DMS 273 treated with DMSO at 0.1 percent for 48 hours (cell line): ENCODE measurements around the gene PJA1.

Source experiments
- DNase-seq: peaks from one replicate; lab custom pipeline; 2025; lab: John Stamatoyannopoulos, UW

The PJA1 gene

DNA sequence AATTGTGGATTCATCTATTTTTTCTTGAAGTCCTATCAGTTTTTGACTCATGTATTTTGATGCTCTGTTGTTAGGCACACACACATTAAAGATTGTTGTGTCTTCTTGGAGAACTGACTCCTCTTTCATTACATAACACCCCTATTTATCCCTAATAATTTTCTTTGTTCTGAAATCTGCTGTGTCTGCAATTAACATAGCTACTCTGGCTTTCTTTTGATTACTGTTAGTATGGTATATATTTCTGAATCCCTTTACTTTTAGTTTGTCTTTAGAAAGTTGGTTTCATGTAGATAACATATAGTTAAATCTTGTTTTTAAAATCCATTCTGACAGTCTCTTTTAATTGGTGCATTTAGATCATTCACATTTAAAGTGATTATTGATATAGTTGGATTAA is 5.1 kb upstream of the PJA1 start:
- DNase-seq = no peak

DNA sequence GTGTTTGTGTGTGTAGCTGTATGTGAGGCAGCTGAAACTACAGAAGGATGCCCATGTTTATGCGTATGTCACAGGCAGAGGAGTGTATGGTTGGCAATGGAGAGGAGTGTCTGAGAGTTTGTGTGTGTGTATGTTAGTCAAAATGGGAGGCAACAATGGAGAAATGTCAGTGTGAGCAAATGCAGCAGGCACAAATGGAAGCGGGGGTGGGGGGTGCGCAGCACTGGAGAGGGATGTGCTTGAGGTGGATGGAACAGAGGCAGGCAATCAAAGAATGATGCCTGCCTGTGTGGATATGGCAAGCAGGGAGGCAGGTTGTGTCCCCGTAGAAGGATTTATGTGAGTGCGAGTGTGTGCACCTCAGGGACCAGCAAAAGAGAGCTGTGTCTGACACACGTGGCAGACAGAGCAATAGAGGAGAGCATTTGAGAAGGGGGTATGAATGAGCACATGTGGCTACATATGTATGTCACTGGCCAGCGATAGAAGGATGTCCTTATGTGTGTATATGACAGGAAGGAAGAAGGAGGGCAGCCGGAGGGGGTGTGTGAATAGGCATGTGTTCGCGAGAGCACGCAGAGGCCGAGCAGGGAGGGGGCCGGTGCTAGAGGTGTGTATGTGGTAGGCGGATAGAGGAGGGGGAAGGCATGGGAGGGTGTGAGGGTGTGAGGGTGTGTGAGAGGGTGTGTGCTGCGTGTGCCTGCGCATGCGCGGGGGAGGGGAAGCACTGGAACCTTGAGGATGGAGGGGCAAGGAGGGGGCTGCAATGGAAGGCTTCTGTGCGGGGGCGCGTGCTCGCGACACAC is 1.1 kb downstream of the PJA1 start:
- DNase-seq = no peak

GRCh38 chrX:69162361-69162865 is 2.8 kb downstream of the PJA1 start:
- no peak for DNase-seq

DNA sequence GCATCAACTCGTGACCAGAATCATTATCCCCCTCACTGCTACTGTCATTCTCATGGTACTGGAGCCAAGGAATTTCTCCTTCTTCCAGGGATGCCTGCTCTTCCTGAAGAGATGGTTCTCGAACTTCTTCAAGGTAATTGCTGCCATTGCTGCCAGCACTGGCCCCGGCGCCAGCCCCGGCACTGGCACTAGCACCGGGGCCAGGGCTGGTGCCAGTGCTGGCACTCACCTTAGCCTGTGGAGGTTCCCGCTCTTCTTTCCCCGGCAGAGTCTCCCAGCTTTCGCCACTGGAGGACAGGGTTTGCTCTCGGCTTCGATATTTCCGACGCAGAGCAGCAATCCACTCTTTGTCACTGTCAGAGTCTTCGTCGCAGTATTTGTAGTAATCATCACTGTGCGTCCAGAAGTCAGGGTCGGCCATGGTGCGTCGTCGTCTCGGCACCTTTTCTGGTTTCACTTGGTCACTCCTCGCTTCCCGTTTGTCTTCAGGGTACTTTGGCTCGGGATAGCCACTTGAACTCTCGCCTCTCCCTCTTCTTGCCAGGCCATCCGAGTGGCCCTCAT is 3.4 kb downstream of the PJA1 start:
- DNase-seq = no peak

GRCh38 chrX:69161371-69161770 is 3.9 kb downstream of the PJA1 start:
- no peak for DNase-seq

- DNase-seq = peak; percentile 16
Observed at GRCh38 chrX:69158166-69158980, 6.9 kb downstream of the PJA1 start.

DNA sequence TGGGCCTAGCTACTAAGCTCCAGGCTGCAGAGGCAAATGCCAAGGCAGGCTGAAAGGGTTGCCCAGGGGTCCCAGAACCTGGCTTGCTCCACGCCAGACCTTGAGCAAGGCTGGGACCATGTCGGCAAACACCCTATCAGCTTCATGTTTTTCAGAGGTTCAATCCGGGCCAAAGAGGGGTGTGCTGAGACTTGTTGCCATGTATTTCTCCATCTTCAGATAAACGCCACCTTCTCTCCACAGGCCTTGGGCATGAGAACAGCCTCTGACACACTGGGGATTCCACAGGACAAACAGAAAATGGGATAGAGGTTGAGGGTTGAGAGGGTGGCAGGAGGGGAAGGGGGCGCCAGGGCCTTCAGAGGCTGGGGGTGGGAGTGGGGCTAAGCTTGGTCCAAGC is 8.6 kb downstream of the PJA1 start:
- no peak for DNase-seq

DNA sequence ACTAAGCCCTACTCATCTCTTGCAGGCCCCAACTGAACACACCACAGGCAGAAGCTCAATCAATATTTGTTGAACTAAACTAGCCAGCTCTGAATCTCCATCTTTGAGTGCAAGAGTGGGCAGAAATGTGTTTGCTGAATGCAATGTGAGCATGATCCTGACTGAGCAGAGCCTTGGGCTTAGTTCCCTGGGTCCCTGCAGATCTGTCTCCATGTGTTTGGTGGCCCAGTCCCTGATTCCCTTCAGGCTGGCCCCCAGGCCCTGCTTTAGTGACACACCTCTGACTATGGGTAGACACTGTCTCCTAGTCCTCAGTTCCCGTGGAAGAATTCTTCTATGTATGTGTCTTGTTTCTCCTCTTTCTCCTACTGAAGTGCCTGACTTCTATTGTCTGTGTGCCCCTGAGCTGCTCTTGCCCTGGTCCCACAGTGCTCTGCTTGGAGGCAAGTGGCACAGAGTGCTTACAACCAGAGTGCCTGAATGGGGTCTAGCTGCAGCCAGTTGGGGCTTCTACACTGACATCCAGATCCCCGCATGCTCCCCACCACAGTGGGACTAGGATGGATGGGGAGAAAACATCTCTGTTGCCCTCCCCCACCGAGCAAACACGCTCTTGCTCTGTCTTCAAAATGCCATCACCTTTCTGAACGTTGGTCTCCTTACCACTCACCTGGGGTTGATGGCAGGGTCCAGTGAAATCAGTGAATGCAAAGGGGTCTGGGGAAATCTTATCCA is 9.3 kb downstream of the PJA1 start:
- no peak for DNase-seq

DNA sequence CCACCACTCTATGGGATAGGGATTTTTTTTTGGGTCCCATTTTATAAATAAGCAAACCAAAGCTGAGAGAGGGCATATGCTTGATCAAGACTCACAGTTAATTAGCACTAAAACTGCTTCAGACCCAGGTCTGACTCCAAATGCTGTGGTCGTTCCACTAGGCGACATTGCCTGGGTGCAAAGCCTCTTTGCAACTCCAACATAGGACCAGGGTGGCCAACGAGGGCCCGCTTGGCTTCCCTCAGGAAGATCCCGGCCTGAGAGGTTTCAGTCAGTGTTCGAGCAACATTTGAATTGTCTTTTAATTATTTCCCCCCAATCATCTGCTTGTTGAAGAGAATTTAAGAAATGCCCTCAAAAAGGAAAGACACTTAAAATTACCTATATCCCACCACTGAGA is 11.2 kb downstream of the PJA1 start:
- DNase-seq = no peak

- no peak for DNase-seq
Observed at GRCh38 chrX:69153060-69153730, 12.1 kb downstream of the PJA1 start.

DNA sequence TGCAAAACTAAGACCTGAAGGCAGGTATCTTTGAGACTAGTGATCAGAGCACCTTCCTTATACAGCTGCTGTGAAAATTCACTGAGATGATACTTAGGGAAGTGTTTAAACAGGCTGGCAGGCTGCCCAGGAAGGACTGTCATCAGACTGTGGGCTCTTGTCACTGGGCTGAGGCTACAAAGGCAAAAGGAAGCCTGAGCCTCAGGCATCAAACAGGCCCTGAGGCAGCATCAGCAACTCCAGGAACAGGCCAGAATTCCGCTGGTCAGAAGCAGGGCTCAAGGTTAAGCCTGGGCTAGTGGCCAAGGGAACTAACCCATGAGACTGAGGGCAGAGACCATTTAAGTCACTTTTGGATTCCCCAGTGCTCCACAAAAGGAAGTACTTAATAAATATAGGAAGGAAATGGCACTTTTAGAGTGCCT is 12.8 kb downstream of the PJA1 start:
- DNase-seq = no peak

GRCh38 chrX:69151866-69152284 is 13.4 kb downstream of the PJA1 start:
- DNase-seq = no peak

DNA sequence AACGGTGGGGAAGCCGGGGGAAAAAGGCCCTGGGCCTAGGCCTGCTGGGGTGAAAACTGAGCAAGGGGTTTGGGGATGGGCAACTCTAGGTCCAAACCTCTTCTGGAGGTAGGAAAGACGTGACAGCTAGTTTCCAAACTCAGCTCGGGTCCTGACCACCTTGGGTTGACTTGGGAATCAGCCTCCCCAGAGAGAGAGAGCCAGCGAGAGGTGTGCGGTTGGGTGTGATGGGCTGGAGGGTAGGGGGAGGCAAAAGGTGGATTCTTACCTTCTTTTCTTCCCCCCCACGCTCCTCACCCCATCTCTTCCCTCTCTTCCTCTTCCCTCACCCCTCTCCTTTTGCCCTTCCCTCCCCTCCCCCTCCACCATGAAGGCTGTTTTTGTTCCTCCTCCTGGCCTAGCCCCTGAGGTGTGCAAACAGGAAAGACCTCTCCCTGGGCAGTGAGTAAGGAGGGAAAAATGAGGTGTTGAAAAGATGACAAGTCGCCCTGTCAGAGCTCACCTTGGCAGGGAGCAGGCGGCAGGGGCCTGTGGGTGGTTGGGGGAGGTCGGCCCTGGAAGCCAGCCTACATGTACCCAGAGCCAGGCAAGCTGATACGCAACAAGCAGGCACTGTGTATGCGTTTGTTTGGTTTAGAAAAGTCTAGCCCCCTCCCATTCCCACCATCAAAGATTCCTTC is 14.8 kb downstream of the PJA1 start:
- no peak for DNase-seq

GRCh38 chrX:69149466-69150280 is 15.6 kb downstream of the PJA1 start:
- DNase-seq = no peak

- DNase-seq = no peak
Observed at GRCh38 chrX:69148946-69149345, 16.3 kb downstream of the PJA1 start.

GRCh38 chrX:69146739-69147138 is 18.5 kb downstream of the PJA1 start:
- DNase-seq = no peak

- no peak for DNase-seq
Observed at GRCh38 chrX:69145714-69146113, 19.5 kb downstream of the PJA1 start.

DNA sequence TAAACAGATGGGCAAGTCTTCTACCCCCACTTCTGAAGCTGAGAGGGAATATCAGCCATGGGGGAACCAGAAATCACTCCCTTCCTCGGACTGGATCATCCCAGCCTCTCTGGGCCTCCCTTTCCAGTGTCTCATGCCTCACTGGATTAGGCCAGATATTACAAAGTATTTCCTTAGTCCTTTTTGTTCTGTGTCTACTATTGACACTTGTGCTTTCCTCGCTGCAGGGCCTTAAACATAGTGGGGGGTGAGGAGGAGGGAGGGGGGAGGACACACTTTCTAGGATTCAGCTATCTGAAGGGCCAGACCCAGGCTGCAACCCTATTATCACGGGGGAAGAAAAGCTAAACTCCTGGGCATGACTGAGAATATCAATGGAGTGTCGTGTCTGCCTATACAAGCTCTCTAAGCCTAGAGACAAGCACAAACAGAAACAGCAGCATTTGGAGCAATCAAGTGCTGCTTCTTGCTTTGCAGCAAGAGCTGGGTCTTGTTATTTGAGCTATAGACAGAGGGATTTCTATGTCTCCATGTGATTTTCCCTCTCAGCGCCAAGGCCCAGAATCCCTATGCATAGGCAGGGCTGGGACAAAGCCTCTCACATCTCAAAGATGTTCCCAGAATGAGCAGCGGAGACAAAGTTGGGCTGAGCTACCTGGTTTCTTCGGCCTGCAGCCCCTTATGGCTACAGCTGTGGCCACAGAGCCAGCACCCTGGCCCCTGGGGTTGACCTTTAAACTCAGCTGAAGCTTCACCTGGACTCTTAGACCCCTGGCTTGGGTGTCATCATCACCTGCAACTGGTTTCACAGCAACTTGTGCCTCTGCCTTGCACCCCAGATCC is 20.2 kb downstream of the PJA1 start:
- no peak for DNase-seq

DNA sequence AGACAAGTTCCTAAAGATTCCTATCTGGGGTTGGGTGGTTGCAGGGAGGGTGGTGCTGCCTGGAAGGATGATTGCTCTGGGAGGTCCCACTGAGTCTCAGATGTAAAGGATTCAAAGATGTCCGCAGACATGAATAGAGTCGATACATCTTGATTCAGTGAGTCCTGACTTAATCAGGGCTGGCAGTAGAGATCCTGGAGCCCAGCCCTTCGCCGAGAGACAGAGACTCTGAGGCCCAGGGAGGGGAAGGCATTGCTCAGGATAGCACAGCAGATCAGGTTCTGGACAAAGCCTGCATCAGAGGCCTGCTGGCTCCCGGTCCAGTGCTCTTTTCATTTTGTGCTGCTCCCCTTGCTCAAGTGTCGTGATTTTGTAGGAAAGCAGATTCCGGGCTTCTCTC is 21.7 kb downstream of the PJA1 start:
- DNase-seq = no peak
